Measurements from ENCODE around the gene PLEKHG7. TPM values are rescaled to one million over a fixed set of nuclear protein-coding genes. Genes with fewer than 3 reads are reported as not detected.
A peak's percentile ranks its signal among the peaks of the same experiment; 100 is the strongest.

PLEKHG7 gene
- total and polyA plus RNA-seq, 10 of the 15 experiments (the other 5 are each of a cell fraction or from before 2014, with no cell fraction given), result 0.16 to 1.3 (median 0.65) TPM; not detected in 1

DNA sequence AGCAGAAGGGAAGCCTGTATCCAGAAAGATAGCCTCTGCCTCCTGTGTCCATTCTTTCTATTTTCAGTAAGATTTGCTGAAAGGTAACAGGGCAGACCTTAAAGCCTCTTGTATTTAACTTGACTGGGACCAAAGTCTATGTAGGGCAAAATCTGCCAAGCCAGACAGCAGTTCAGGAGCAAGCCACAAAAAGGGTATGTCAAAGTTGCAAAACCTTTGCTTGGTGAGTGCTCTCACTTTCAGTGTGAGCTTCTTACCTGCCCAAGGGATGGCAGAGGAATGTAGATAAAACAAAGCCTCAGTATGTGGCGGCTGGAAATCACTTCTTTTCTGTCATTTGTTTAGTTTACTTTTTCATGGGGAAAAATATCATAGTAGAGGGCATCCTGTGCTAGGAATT, 63.1 kb downstream of the PLEKHG7 start:
- CTCF ChIA-PET, result interaction anchor here (0.6 to 1.4 kb wide), 3 partner anchors 18 to 654 kb away, joined by 3 to 4 read pairs (median 3); no protein-coding TSS in a partner anchor
- in situ Hi-C loops (cut with MboI), result no loop called here
- intact Hi-C loops (cut with micrococcal nuclease; ENCODE audit: unreplicated experiment), result loop anchor here (10.0 kb wide), 1 partner anchor 1381 kb away; no protein-coding TSS in a partner anchor
- no peak for DNase-seq (ENCODE audit: low read depth, low spot score)
- Histone ChIP-seq H3K4me1 (ENCODE audit: control insufficient read depth, insufficient read depth, low read length) (peaks cover 17% of the 10 kb centered on the region), H3K27ac (ENCODE audit: control insufficient read depth, insufficient read depth) (no peak overlapping the region), H3K9ac (ENCODE audit: control insufficient read depth, insufficient read depth, low read length) (no peak overlapping the region), H4K20me1 (ENCODE audit: control insufficient read depth, insufficient read depth) (no peaks in the 10 kb centered on the region), H3K27me3 (replicated peaks in 1 of 2; ENCODE audit: control insufficient read depth in 2 of 2, insufficient read depth in 2 of 2, low read length in 1 of 2) (no peaks in the 10 kb centered on the region), H3K4me3 (no peak overlapping the region), H2AFZ (ENCODE audit: control insufficient read depth, low read depth, low read length) (no peak overlapping the region), H3K79me2 (ENCODE audit: control insufficient read depth, insufficient read depth, low read length) (no peaks in the 10 kb centered on the region), H3K9me3 (replicated peaks; ENCODE audit: control insufficient read depth, insufficient read depth, low read length) (no peaks in the 10 kb centered on the region), H3K4me2 (ENCODE audit: control insufficient read depth, insufficient read depth) (no peak overlapping the region), H3K36me3 (ENCODE audit: control insufficient read depth in 2 of 2, insufficient read depth in 2 of 2, low read length in 1 of 2) (no peaks in the 10 kb centered on the region)
- SMC1A ChIA-PET (ENCODE audit: uncharacterized antibody, unreplicated experiment), result interaction anchor here (0.7 to 1.0 kb wide), 2 partner anchors 11 to 1643 kb away, joined by 3 read pairs; no protein-coding TSS in a partner anchor
- BruUV-seq (replicated peaks), result no TSS peak
- no peak for ATAC-seq
- RAD21 ChIA-PET (ENCODE audit: unreplicated experiment), result interaction anchor here (0.9 kb wide), 1 partner anchor 51 kb away, joined by 4 read pairs; no protein-coding TSS in a partner anchor
- POLR2A ChIA-PET, result no interaction called here
- 100% methylated on average over 1 of the region's 1 CpG for WGBS (ENCODE audit: insufficient coverage, insufficient replicate concordance, low lambda C conversion rate, missing lambda C conversion rate)
- TF ChIP-seq RELA (IDR thresholded peaks at IDR 0.05; ENCODE audit: borderline replicate concordance, partially characterized antibody) (no peak), NFYB (IDR thresholded peaks at IDR 0.05; ENCODE audit: insufficient read depth, low read depth, low read length) (no peak), CREB1 (IDR thresholded peaks at IDR 0.05; ENCODE audit: low read depth) (no peak)
- no peak for FAIRE-seq

DNA sequence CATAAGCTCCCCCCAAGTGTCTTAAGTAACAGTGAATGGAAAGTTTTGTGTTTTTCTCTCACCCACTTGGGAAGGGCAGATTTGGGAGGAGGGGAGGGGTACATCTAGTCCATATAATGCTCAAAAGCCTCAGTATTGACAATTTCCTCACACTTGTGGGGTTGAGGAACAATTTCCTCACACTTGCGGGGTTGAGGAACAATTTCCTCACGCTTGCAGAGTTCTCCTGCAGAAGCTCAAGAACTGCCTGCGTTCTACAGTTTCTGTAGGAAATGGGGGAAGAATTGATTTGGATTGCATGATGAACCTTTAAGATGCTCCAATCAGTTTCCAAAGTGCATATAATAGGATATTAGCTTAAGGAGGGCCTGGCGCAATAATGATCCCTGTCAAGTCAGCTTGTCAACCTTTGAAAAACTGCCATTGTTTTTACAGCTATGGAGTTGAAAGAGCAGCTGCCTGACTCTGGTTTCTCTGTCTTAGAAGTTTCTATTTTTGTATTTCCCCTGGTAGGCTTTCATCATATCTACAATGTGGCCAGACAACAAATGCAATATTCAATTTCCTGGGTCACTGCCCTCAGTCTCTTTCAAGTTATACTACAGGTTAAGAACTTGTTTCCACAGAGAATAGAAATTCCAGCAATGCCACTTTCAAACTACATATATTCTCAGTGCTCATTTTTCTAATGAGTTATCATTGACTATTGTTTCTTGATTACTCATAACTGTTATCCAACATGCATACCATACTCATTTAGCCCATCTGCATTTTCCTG, 66.5 kb downstream of the PLEKHG7 start:
- BruUV-seq (replicated peaks), result no TSS peak
- no peak for DNase-seq (ENCODE audit: low read depth, low spot score)
- no peaks in the 10 kb centered on the region for H3K9me3 ChIP-seq (replicated peaks; ENCODE audit: control insufficient read depth, insufficient read depth, low read length)
- RAD21 ChIA-PET (ENCODE audit: unreplicated experiment), result interaction anchor here (0.7 to 2.3 kb wide), 6 partner anchors 10 to 650 kb away, joined by 3 to 10 read pairs (median 4); partner anchors contain the start of gene PLEKHG7
- no peaks in the 10 kb centered on the region for H3K79me2 ChIP-seq (ENCODE audit: control insufficient read depth, insufficient read depth, low read length)
- no peak overlapping the region for H2AFZ ChIP-seq (ENCODE audit: control insufficient read depth, low read depth, low read length)
- peak; percentile 86 for ATAC-seq
- H4K20me1 ChIP-seq (ENCODE audit: control insufficient read depth, insufficient read depth), result no peaks in the 10 kb centered on the region
- no peak overlapping the region for H3K9ac ChIP-seq (ENCODE audit: control insufficient read depth, insufficient read depth, low read length)
- H3K36me3 ChIP-seq (ENCODE audit: control insufficient read depth in 2 of 2, insufficient read depth in 2 of 2, low read length in 1 of 2), result no peaks in the 10 kb centered on the region
- peaks cover 17% of the 10 kb centered on the region for H3K4me1 ChIP-seq (ENCODE audit: control insufficient read depth, insufficient read depth, low read length)
- CTCF ChIA-PET, result interaction anchor here (0.6 to 3.0 kb wide), 13 partner anchors 9 to 1388 kb away, joined by 3 to 13 read pairs (median 4); no protein-coding TSS in a partner anchor
- peak overlapping the region; percentile 45; the same call in 1 of the 2 replicates for H3K27ac ChIP-seq (ENCODE audit: control insufficient read depth, insufficient read depth)
- in situ Hi-C loops (cut with MboI) (no loop called here), intact Hi-C loops (cut with micrococcal nuclease; ENCODE audit: unreplicated experiment) (loop anchor here (10.0 kb wide), 1 partner anchor 1385 kb away; no protein-coding TSS in a partner anchor)
- H3K27me3 ChIP-seq (replicated peaks in 1 of 2; ENCODE audit: control insufficient read depth in 2 of 2, insufficient read depth in 2 of 2, low read length in 1 of 2), result no peaks in the 10 kb centered on the region
- SMC1A ChIA-PET (ENCODE audit: uncharacterized antibody, unreplicated experiment), result interaction anchor here (0.8 to 4.2 kb wide), 19 partner anchors 8 to 1420 kb away, joined by 3 to 19 read pairs (median 4); partner anchors contain the start of genes EEA1 and PLEKHG7
- no peak overlapping the region for H3K4me3 ChIP-seq
- peak overlapping the region; percentile 10; the same call in 1 of the 2 replicates for H3K4me2 ChIP-seq (ENCODE audit: control insufficient read depth, insufficient read depth)
- WGBS (ENCODE audit: insufficient coverage, insufficient replicate concordance, low lambda C conversion rate, missing lambda C conversion rate), result 51% methylated on average over 4 of the region's 4 CpGs
- POLR2A ChIA-PET, result interaction anchor here (1.1 to 1.5 kb wide), 2 partner anchors 66 to 157 kb away, joined by 3 to 5 read pairs; partner anchors contain the start of gene PLEKHG7
- FAIRE-seq, result peak; percentile 87
- TF ChIP-seq EP300 (IDR thresholded peaks at IDR 0.05; ENCODE audit: borderline replicate concordance in 1 of 2, control insufficient read depth in 1 of 2, low read depth in 2 of 2, low read length in 2 of 2) (peak in 1 of 2 experiments; percentile 64; a peak in 2 of 4 replicates), YY1 (IDR thresholded peaks at IDR 0.05; ENCODE audit: low read depth, low read length) (peak; percentile 23; the same call in 1 of the 2 replicates), IKZF1 (conservative IDR thresholded peaks at IDR 0.05) (peak; percentile 23; the same call in 1 of the 2 replicates), YBX1 (IDR thresholded peaks at IDR 0.05) (no peak), EED (IDR thresholded peaks at IDR 0.05; ENCODE audit: low read depth) (peak; percentile 23; the same call in 1 of the 2 replicates), NR2F1 (conservative IDR thresholded peaks at IDR 0.05) (peak; percentile 74), CREM (IDR thresholded peaks at IDR 0.05; ENCODE audit: low read depth) (peak; percentile 46; the same call in 1 of the 2 replicates)
- TF ChIP-seq, protein P1, sequence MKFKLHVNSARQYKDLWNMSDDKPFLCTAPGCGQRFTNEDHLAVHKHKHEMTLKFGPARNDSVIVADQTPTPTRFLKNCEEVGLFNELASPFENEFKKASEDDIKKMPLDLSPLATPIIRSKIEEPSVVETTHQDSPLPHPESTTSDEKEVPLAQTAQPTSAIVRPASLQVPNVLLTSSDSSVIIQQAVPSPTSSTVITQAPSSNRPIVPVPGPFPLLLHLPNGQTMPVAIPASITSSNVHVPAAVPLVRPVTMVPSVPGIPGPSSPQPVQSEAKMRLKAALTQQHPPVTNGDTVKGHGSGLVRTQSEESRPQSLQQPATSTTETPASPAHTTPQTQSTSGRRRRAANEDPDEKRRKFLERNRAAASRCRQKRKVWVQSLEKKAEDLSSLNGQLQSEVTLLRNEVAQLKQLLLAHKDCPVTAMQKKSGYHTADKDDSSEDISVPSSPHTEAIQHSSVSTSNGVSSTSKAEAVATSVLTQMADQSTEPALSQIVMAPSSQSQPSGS (IDR thresholded peaks at IDR 0.05; ENCODE audit: low read length), result peak; percentile 36; the same call in 1 of the 2 replicates
- TF ChIP-seq, protein P2, sequence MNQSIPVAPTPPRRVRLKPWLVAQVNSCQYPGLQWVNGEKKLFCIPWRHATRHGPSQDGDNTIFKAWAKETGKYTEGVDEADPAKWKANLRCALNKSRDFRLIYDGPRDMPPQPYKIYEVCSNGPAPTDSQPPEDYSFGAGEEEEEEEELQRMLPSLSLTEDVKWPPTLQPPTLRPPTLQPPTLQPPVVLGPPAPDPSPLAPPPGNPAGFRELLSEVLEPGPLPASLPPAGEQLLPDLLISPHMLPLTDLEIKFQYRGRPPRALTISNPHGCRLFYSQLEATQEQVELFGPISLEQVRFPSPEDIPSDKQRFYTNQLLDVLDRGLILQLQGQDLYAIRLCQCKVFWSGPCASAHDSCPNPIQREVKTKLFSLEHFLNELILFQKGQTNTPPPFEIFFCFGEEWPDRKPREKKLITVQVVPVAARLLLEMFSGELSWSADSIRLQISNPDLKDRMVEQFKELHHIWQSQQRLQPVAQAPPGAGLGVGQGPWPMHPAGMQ (IDR thresholded peaks at IDR 0.05; ENCODE audit: borderline replicate concordance), result no peak
